Panc1 (cell line): ENCODE measurements around the gene SALL4. TPM values are rescaled to one million over a fixed set of nuclear protein-coding genes. Genes with fewer than 3 reads are reported as not detected.
"Not testable (repeated sequence)": the region's sequence is repeated elsewhere in the genome, so short reads cannot be mapped to it uniquely, and the experiment has no call there.

Experiments used
- ATAC-seq: fragments of 200-7000 bp; cut with Tn5 transposase; 2 replicates; pipeline ENCODE4 v1.9.1; 2020; ENCODE audit warnings: mild to moderate bottlenecking, moderate library complexity
- BruUV-seq: library from RNA; stranded (reverse); fragments of 400-500 nt; replicated peaks from 2 replicates; lab custom pipeline; 2021; lab: Mats Ljungman, UMichigan
- CTCF ChIA-PET: fragments of 300-600 bp; sonication (Branson Sonifier 250); formaldehyde crosslinking; loops from one replicate; lab custom pipeline; 2022; ENCODE audit warnings: antibody characterized with exemption; lab: Charles Lee
- POLR2A ChIA-PET: fragments of 300-600 bp; sonication (Branson Sonifier 250); formaldehyde crosslinking; loops from one replicate; lab custom pipeline; 2022; ENCODE audit warnings: antibody characterized with exemption; lab: Charles Lee
- DNase-seq: peaks from one replicate; pipeline ENCODE4 v3.0.0-alpha.2; 2010; ENCODE audit warnings: low read depth, low spot score
- H3K27ac ChIP-seq: 2 replicates; pipeline ENCODE4 v1.5.1; 2011; ENCODE audit warnings: mild to moderate bottlenecking, low read length, inconsistent platforms
- H3K27me3 ChIP-seq: fragments of 200-500 bp; sonication (Bioruptor generic); 2 replicates; pipeline ENCODE4 v1.6.0; 2014; ENCODE audit warnings: low read length, inconsistent platforms; ENCODE audit not compliant: control insufficient read depth, insufficient read depth
- H3K36me3 ChIP-seq: fragments of 200-500 bp; sonication (Bioruptor generic); 2 replicates; pipeline ENCODE4 v1.5.1; 2014; ENCODE audit warnings: inconsistent platforms, mild to moderate bottlenecking, low read length, moderate library complexity; ENCODE audit not compliant: control insufficient read depth, insufficient read depth
- H3K4me1 ChIP-seq: 2 replicates; pipeline ENCODE4 v1.5.1; 2011; ENCODE audit warnings: inconsistent platforms, mild to moderate bottlenecking, low read length, moderate library complexity; ENCODE audit not compliant: control insufficient read depth, insufficient read depth
- H3K4me3 ChIP-seq, 2 experiments: 2 replicates each; pipeline ENCODE4 v1.5.1; 2011 to 2012; ENCODE audit warnings: low read depth in 2 of 2, low read length in 2 of 2, mild to moderate bottlenecking in 2 of 2, inconsistent platforms in 1 of 2, moderate library complexity in 1 of 2
- H3K9me3 ChIP-seq: fragments of 200-500 bp; sonication (Bioruptor generic); 2 replicates; pipeline ENCODE4 v1.5.1; 2014; ENCODE audit warnings: low read depth, mild to moderate bottlenecking, inconsistent platforms, low read length, moderate library complexity; ENCODE audit not compliant: control insufficient read depth, insufficient read depth
- POLR2AphosphoS5 ChIP-seq: IDR thresholded peaks from 2 replicates; pipeline ENCODE4 v1.6.1; 2012; ENCODE audit warnings: mild to moderate bottlenecking, low read depth, low read length, moderate library complexity
- REST ChIP-seq, 2 experiments: IDR thresholded peaks; 2 replicates each; pipeline ENCODE4 v1.6.1; 2011 to 2012; ENCODE audit warnings: low read depth in 2 of 2, control low read depth in 1 of 2, low read length in 1 of 2, mild to moderate bottlenecking in 1 of 2, moderate library complexity in 1 of 2; ENCODE audit not compliant: insufficient read depth in 1 of 2
- SIN3A ChIP-seq: IDR thresholded peaks from 2 replicates; pipeline ENCODE4 v1.6.1; 2012; ENCODE audit warnings: low read depth, mild to moderate bottlenecking, low read length, moderate library complexity, borderline replicate concordance; ENCODE audit not compliant: insufficient read depth
- TCF7L2 ChIP-seq: IDR thresholded peaks from 2 replicates; pipeline ENCODE4 v1.6.1; 2011; ENCODE audit warnings: mild to moderate bottlenecking, low read depth, low read length, inconsistent platforms
- in situ Hi-C: cut with HindIII; loops from 2 replicates; pipeline ENCODE4 v1.10.0; 2016; ENCODE audit warnings: low sequenced_read_pairs, low pct_unique_long_range_greater_than_20kb
- intact Hi-C: fragments of 100-400 bp; cut with micrococcal nuclease; formaldehyde crosslinking; loops from one replicate; pipeline ENCODE4 v1.10.0; 2022; ENCODE audit not compliant: unreplicated experiment
- total RNA-seq: library from RNA; stranded (reverse); gene quantifications from one replicate; pipeline ENCODE4 v1.2.1, GENCODE V29; 2021; ENCODE audit not compliant: unreplicated experiment
- TF ChIP-seq, protein P1 (sequence below): fragments of 450-650 bp; IDR thresholded peaks from 2 replicates; pipeline ENCODE4 v1.5.1; 2017; ENCODE audit warnings: mild to moderate bottlenecking

SALL4 gene
- total RNA-seq, 1 experiment from 2014 or later = 1.6 TPM

DNA sequence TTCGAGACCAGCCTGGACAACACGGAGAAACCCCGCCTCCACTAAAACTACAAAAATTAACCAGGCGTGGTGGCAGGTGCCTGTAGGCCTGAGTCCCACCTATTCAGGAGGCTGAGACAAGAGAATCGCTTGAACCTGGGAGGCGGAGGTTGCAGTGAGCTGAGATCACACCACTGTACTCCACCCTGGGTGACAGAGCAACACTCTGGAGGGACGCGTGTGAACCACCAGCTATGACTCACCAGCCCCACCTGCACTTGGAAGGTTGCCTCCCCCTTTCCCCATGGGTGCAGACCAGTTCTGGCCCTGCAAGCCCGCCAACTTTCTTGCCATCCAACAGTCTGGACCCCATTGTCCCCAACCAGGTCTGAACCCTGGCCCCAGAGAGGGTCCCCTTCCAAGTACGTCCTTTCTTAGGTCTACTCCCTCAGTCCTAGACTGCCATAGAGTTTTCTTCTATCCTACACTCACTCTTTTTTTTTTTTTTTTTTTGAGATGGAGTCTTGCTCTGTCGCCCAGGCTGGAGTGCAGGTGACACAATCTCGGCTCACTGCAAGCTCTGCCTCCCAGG, 63.4 kb downstream of the SALL4 start:
- intact Hi-C loops = no loop called here
- in situ Hi-C loops = no loop called here
- Histone ChIP-seq H3K27me3 (no peaks in the 10 kb centered on the region), H3K27ac (no peak overlapping the region), H3K36me3 (no peaks in the 10 kb centered on the region), H3K4me1 (peaks cover 13% of the 10 kb centered on the region), H3K4me3 (no peak overlapping the region), H3K9me3 (no peaks in the 10 kb centered on the region)
- ChIA-PET POLR2A (no interaction called here), CTCF (no interaction called here)
- TF ChIP-seq REST (IDR thresholded peaks at IDR 0.05; ENCODE audit: insufficient read depth in 1 of 2, low read depth in 2 of 2, low read length in 1 of 2) (no peak), POLR2AphosphoS5 (no peak), SIN3A (no peak), TCF7L2 (no peak)
- TF ChIP-seq, protein P1, sequence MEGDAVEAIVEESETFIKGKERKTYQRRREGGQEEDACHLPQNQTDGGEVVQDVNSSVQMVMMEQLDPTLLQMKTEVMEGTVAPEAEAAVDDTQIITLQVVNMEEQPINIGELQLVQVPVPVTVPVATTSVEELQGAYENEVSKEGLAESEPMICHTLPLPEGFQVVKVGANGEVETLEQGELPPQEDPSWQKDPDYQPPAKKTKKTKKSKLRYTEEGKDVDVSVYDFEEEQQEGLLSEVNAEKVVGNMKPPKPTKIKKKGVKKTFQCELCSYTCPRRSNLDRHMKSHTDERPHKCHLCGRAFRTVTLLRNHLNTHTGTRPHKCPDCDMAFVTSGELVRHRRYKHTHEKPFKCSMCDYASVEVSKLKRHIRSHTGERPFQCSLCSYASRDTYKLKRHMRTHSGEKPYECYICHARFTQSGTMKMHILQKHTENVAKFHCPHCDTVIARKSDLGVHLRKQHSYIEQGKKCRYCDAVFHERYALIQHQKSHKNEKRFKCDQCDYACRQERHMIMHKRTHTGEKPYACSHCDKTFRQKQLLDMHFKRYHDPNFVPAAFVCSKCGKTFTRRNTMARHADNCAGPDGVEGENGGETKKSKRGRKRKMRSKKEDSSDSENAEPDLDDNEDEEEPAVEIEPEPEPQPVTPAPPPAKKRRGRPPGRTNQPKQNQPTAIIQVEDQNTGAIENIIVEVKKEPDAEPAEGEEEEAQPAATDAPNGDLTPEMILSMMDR = no peak
- BruUV-seq = no TSS peak
- no peak for ATAC-seq
- no peak for DNase-seq

DNA sequence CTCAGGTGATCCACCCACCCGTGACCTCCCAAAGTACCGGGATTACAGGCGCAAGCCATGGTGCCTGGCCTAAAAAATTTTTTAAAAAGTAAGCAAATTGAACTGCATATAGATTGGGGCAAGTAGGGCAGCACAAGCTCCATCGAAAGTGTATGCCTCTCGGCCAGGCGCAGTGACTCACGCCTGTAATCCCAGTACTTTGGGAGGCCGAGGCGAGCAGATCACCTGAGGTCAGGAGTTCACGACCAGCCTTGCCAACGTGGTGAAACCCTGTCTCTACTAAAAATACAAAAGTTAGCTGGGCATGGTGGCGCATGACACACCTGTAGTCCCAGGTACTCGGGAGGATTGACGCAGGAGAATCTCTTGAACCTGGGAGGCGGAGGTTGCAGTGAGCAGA, 64.1 kb downstream of the SALL4 start:
- H3K27ac ChIP-seq, H3K4me3 ChIP-seq, H3K9me3 ChIP-seq, in situ Hi-C loops, POLR2A ChIA-PET, intact Hi-C loops, ATAC-seq, H3K36me3 ChIP-seq, BruUV-seq, DNase-seq, H3K27me3 ChIP-seq: not testable (repeated sequence)
- peaks cover 13% of the 10 kb centered on the region; the same call in 1 of the 2 replicates for H3K4me1 ChIP-seq
- CTCF ChIA-PET = interaction anchor here (0.6 kb wide), 1 partner anchor 28 kb away, joined by 3 read pairs; no protein-coding TSS in a partner anchor

- H3K4me1 ChIP-seq = peaks cover 7% of the 10 kb centered on the region; the same call in 1 of the 2 replicates
- H3K27ac ChIP-seq = no peak overlapping the region
- intact Hi-C loops (no loop called here), in situ Hi-C loops (no loop called here)
- H3K27me3 ChIP-seq = no peaks in the 10 kb centered on the region
- BruUV-seq = no TSS peak
- no peaks in the 10 kb centered on the region for H3K9me3 ChIP-seq
- ATAC-seq (0 out of 2 replicates have a peak, but pooled peaks have one; percentile 52), DNase-seq (no peak)
- TF ChIP-seq REST (IDR thresholded peaks at IDR 0.05; ENCODE audit: insufficient read depth in 1 of 2, low read depth in 2 of 2, low read length in 1 of 2) (no peak), SIN3A (no peak)
- TF ChIP-seq, protein P1 = no peak
- no peak overlapping the region for H3K4me3 ChIP-seq
- POLR2A ChIA-PET = interaction anchor here (0.5 kb wide), 1 partner anchor 89 kb away, joined by 4 read pairs; no protein-coding TSS in a partner anchor
- CTCF ChIA-PET = no interaction called here
- no peaks in the 10 kb centered on the region for H3K36me3 ChIP-seq
Observed at GRCh38 chr20:51736947-51737346, 65.4 kb downstream of the SALL4 start.
